ENCODE results near the gene NECAB3.

Gene NECAB3

DNA sequence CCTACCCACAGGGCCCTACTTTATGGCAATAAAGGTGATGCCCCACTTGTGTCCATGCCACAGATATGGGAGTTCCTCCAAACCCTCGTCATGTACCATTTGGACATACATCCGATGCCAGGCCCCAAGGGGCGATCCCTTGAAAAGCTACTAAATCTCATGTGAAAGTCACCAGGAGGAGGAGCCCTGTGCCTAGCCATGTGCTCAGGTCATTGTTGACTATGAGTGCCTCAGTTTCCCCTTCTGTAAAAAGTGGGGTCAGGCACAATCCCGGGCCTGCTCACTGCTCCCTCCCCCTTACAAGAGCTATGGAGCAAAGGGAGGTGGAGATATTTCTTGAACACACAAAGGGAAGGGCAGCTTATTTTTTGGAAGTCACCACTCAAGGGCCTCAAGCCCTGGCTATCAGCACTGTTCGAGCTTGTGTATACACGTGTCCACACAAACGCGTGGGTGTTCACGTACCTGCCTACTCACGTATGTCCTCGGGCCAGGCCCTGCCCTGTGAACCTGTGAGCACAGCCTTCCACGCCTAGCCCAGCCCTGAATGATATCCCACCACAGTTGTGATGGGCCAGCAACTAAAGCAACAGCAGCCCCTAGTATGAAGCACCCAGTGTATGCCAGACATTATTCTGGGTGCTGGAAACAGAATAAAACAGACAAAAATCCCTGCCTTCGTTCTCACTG, 5.6 kb downstream of the NECAB3 start:
- DNase-seq (ENCODE audit: low read depth), result no peak
- H3K4me3 ChIP-seq (ENCODE audit: control insufficient read depth, low read depth, low read length), result no peak overlapping the region
- TF ChIP-seq CTCF (conservative IDR thresholded peaks at IDR 0.05; ENCODE audit: control insufficient read depth, insufficient read depth, low read depth, low read length), result no peak

- H3K4me3 ChIP-seq (ENCODE audit: control insufficient read depth, low read depth, low read length), result peak overlapping the region; percentile 45
- DNase-seq (ENCODE audit: low read depth), result peak; percentile 79
- TF ChIP-seq CTCF (conservative IDR thresholded peaks at IDR 0.05; ENCODE audit: control insufficient read depth, insufficient read depth, low read depth, low read length), result peak; percentile 70
Observed at GRCh38 chr20:33667676-33668465, 6.4 kb downstream of the NECAB3 start.

DNA sequence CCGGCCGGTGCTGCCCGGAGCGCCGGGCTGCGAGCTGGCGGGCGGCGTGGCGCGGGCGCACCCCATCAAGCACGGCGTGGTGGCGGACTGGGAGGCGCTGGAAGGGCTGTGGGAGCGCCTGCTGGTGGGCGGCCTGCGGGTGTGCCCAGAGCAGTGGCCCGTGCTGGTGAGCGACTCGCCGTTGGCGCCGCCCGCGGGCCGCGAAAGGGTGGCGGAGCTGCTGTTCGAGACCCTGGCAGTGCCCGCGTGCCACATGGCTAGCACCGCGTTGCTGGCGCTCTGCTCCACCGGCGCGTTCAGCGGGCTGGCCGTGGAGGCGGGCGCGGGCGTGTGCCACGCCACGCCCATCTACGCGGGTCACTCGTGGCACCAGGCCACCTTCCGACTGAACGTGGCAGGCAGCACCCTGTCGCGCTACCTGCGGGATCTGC, 7.0 kb downstream of the NECAB3 start:
- TF ChIP-seq CTCF (conservative IDR thresholded peaks at IDR 0.05; ENCODE audit: control insufficient read depth, insufficient read depth, low read depth, low read length), result no peak
- H3K4me3 ChIP-seq (ENCODE audit: control insufficient read depth, low read depth, low read length), result peak overlapping the region; percentile 45
- DNase-seq (ENCODE audit: low read depth), result no peak

DNA sequence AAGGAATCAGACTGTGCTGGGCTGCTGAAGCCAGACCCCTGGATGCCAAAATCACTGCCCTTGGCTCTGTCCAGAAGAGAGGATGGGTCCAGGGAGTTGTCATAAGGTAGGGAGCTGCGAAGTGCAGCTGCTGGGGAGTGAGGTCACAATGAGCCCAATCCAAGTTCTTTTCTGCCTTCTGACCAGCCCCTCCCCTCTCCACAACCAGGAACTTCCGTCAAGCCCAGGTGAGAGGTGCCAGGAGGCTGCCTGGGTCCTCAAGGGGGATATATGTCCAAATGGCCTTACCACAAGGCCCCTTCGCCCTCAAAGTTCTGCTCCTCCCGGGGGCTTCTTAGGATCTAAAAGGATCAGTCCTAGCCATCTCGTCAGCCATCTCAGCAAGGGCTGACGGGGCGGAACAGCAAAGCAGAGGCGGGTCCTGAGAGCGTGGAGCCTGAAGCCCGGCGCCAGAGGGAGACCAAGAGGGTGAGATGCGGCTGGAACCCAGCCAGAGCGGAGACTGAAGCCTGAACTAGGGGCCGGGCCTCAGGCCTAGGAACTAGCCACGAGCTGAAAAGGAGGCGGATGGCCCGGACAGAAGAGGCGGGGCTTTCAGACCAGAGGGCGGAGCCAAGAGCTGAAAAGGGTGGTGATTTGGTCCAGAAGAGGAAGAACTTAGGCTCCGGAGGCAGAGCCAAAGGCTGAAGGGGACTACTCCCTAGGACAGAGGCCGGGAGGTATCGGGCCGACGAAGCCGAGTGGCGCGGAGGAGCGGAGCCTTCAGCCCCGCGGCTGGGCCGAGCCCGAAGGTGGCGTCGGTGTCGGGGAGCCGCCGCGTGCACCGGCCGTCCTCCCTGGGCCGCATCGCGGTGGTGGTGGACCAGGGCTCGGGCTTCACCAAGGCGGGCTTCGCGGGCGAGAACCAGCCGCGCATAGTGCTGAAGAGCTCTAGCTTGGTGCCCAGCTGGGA, 7.7 kb downstream of the NECAB3 start, which contains the start of gene ACTL10:
TSS of gene ACTL10 (plus strand) at position 651 of the 952 bp plus-strand sequence. CDS start 555 bp downstream, outside the sequence.
- peak; percentile 33 for TF ChIP-seq CTCF (conservative IDR thresholded peaks at IDR 0.05; ENCODE audit: control insufficient read depth, insufficient read depth, low read depth, low read length)
- DNase-seq (ENCODE audit: low read depth), result peak; percentile 98
- peak within 1 kb of the TSS; percentile 45 for H3K4me3 ChIP-seq (ENCODE audit: control insufficient read depth, low read depth, low read length)

- H3K4me3 ChIP-seq (ENCODE audit: control insufficient read depth, low read depth, low read length), result no peak overlapping the region
- TF ChIP-seq CTCF (conservative IDR thresholded peaks at IDR 0.05; ENCODE audit: control insufficient read depth, insufficient read depth, low read depth, low read length), result no peak
- DNase-seq (ENCODE audit: low read depth), result peak; percentile 28
Observed at GRCh38 chr20:33664762-33665144, 9.5 kb downstream of the NECAB3 start.

GRCh38 chr20:33664085-33664761, 10.0 kb downstream of the NECAB3 start:
- DNase-seq (ENCODE audit: low read depth), result no peak
- H3K4me3 ChIP-seq (ENCODE audit: control insufficient read depth, low read depth, low read length), result peak overlapping the region; percentile 69
- TF ChIP-seq CTCF (conservative IDR thresholded peaks at IDR 0.05; ENCODE audit: control insufficient read depth, insufficient read depth, low read depth, low read length), result no peak

Measured in fibroblast of mammary gland (primary cell).